Left ventricle myocardium inferior (tissue), 1 donor: ENCODE measurements around the gene PAOX. TPM values are rescaled to one million over a fixed set of nuclear protein-coding genes. Genes with fewer than 3 reads are reported as not detected.

Source experiments
- DNase-seq: peaks from one replicate; pipeline ENCODE4 v3.0.0-alpha.2; 2020
- H3K27ac ChIP-seq: fragments of 200-600 bp; replicated peaks from 2 replicates; pipeline ENCODE4 v1.8.0; 2021
- H3K27me3 ChIP-seq: fragments of 200-600 bp; 2 replicates; pipeline ENCODE4 v1.8.0; 2021; ENCODE audit warnings: low read depth
- H3K36me3 ChIP-seq: fragments of 200-600 bp; 2 replicates; pipeline ENCODE4 v1.8.0; 2021
- H3K4me1 ChIP-seq: fragments of 200-600 bp; 2 replicates; pipeline ENCODE4 v1.8.0; 2021
- H3K4me3 ChIP-seq: fragments of 200-600 bp; 2 replicates; pipeline ENCODE4 v1.8.0; 2021; ENCODE audit warnings: mild to moderate bottlenecking, moderate library complexity
- H3K9me3 ChIP-seq: fragments of 200-600 bp; replicated peaks from 2 replicates; pipeline ENCODE4 v1.8.0; 2021
- CTCF ChIP-seq: fragments of 200-600 bp; IDR thresholded peaks from 2 replicates; pipeline ENCODE4 v1.8.0; 2021; ENCODE audit warnings: antibody characterized with exemption, mild to moderate bottlenecking, borderline replicate concordance
- intact Hi-C: fragments of 100-400 bp; cut with micrococcal nuclease; formaldehyde crosslinking; loops from one replicate; pipeline ENCODE4 v1.11.0; 2022
- total RNA-seq: library from RNA; stranded (reverse); fragmentation: NEBNext Ultra II Directional; extraction: Animal tissue kit (Norgen Biotek cat#: 25700); gene quantifications from one replicate; pipeline ENCODE4 v1.2.1, GENCODE V29; 2021
- donor health status: DM: no; HTN: yes; CAD: no; lungs with severe emphysema.

PAOX gene
- total RNA-seq, 1 donor from 2014 or later: 2.9 TPM

- H3K9me3 ChIP-seq: no peaks in the 10 kb centered on the region
- no peak overlapping the region for H3K27ac ChIP-seq
- H3K27me3 ChIP-seq: peaks cover 47% of the 10 kb centered on the region
- intact Hi-C loops: no loop called here
- H3K4me1 ChIP-seq: no peaks in the 10 kb centered on the region
- TF ChIP-seq CTCF: no peak
- H3K4me3 ChIP-seq: no peak overlapping the region
- H3K36me3 ChIP-seq: no peaks in the 10 kb centered on the region
- DNase-seq: peak; percentile 12
Measured at GRCh38 chr10:133350283-133350949, 28.6 kb upstream of the PAOX start.

DNA sequence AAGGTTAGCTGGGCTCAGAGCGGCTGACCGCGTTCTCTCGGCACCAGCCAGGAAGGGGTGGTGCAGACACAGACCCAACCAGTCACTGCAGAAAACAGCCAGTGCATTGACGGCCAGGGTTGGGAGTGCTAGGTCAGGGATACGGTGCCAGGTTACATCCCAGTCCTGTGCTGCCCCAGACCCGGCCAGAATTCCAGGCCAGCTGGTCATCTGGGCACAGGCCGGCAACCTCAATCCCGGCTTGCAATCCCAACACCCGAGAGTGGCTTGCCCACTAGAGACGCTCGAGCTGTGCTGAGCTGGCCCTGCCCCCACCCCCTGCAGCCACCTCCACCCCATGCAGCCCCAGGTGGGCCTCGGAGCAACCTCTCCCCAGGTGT lies 28.1 kb upstream of the PAOX start:
- peaks cover 43% of the 10 kb centered on the region for H3K27me3 ChIP-seq
- intact Hi-C loops: no loop called here

GRCh38 chr10:133351408-133352318 lies 27.4 kb upstream of the PAOX start:
- Histone ChIP-seq H3K36me3 (no peaks in the 10 kb centered on the region), H3K4me3 (no peak overlapping the region), H3K27me3 (peaks cover 36% of the 10 kb centered on the region), H3K9me3 (no peaks in the 10 kb centered on the region), H3K27ac (no peak overlapping the region), H3K4me1 (peaks cover 11% of the 10 kb centered on the region)
- peak; percentile 12 for DNase-seq
- intact Hi-C loops: no loop called here
- no peak for TF ChIP-seq CTCF

More for the DNA sequence above, 28.1 kb upstream of the PAOX start:
- Histone ChIP-seq H3K4me1 (peaks cover 4% of the 10 kb centered on the region), H3K36me3 (no peaks in the 10 kb centered on the region), H3K4me3 (no peak overlapping the region), H3K9me3 (no peaks in the 10 kb centered on the region), H3K27ac (no peak overlapping the region)
- DNase-seq: peak; percentile 10
- TF ChIP-seq CTCF: no peak

- H3K36me3 ChIP-seq: no peaks in the 10 kb centered on the region
- peaks cover 25% of the 10 kb centered on the region for H3K4me1 ChIP-seq
- no peak overlapping the region for H3K27ac ChIP-seq
- intact Hi-C loops: no loop called here
- no peaks in the 10 kb centered on the region for H3K9me3 ChIP-seq
- H3K4me3 ChIP-seq: no peak overlapping the region
- H3K27me3 ChIP-seq: peaks cover 18% of the 10 kb centered on the region
- no peak for DNase-seq
- no peak for TF ChIP-seq CTCF
Measured at GRCh38 chr10:133353202-133353959, 25.7 kb upstream of the PAOX start.

GRCh38 chr10:133353988-133354605 lies 25.0 kb upstream of the PAOX start:
- H3K4me1 ChIP-seq: peaks cover 27% of the 10 kb centered on the region
- no peak for DNase-seq
- H3K4me3 ChIP-seq: no peak overlapping the region
- no peak overlapping the region for H3K27ac ChIP-seq
- peaks cover 11% of the 10 kb centered on the region for H3K27me3 ChIP-seq
- H3K9me3 ChIP-seq: no peaks in the 10 kb centered on the region
- no peaks in the 10 kb centered on the region for H3K36me3 ChIP-seq
- intact Hi-C loops: no loop called here
- TF ChIP-seq CTCF: no peak
